Measurements from ENCODE around the gene NCBP3. TPM values are rescaled to one million over a fixed set of nuclear protein-coding genes. Genes with fewer than 3 reads are reported as not detected.
A peak's percentile ranks its signal among the peaks of the same experiment; 100 is the strongest.

Gene NCBP3
- total RNA-seq, 4 donors from 2014 or later, result 24.8 to 41.6 (median 32.2) TPM

DNA sequence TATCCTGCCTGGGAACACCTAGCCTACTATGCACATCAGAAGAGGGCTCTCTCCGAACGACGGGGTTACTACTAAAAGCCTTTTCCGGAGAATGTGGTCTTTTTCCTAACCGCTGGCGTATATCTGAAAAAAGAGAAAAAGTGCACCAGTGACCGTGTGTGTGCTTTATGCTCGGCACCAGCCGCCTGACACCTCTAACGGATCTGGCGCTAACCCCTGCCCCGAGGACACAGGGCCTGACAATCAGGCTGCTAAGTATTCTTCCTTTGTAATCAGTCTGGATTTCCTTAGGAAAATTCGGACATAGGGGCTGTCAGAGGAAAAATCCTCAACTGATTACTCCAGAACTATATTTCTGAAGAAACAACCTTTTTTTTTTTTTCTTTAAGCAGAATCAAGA is 31.7 kb downstream of the NCBP3 start:
- Histone ChIP-seq H3K4me1 (no peaks in the 10 kb centered on the region), H3K9me3 (no peaks in the 10 kb centered on the region), H3K4me3 (no peak overlapping the region), H3K36me3 (peaks cover 0 to 100% (median 0%) of the 10 kb centered on the region in 3 donors), H3K27ac (no peak overlapping the region), H3K27me3 (no peaks in the 10 kb centered on the region)
- no peak for DNase-seq
- TF ChIP-seq POLR2A (IDR thresholded peaks at IDR 0.05), result no peak
- TF ChIP-seq, protein P1, sequence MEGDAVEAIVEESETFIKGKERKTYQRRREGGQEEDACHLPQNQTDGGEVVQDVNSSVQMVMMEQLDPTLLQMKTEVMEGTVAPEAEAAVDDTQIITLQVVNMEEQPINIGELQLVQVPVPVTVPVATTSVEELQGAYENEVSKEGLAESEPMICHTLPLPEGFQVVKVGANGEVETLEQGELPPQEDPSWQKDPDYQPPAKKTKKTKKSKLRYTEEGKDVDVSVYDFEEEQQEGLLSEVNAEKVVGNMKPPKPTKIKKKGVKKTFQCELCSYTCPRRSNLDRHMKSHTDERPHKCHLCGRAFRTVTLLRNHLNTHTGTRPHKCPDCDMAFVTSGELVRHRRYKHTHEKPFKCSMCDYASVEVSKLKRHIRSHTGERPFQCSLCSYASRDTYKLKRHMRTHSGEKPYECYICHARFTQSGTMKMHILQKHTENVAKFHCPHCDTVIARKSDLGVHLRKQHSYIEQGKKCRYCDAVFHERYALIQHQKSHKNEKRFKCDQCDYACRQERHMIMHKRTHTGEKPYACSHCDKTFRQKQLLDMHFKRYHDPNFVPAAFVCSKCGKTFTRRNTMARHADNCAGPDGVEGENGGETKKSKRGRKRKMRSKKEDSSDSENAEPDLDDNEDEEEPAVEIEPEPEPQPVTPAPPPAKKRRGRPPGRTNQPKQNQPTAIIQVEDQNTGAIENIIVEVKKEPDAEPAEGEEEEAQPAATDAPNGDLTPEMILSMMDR (IDR thresholded peaks at IDR 0.05), result no peak

DNA sequence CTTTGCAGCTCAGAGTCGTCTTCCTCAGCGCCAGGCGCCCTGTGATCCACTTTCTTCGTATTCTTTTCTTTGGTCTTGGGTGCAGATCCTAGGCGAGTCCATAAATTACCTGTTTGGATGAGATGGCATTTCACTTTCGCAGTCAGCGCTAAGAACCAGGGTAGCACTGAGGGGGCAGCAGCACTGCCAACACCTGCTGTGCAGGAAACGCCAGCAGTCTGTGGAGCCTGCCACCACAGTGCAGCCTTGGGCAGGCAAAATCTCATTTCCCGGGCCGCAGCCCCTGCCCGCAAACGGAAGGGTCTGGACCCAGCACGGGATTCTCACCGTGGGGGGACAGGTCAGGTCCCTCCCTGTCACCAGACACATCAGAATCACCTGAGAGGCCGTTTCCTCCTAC is 32.9 kb downstream of the NCBP3 start:
- H3K4me3 ChIP-seq, result no peak overlapping the region
- TF ChIP-seq, protein P1 (IDR thresholded peaks at IDR 0.05), result no peak
- TF ChIP-seq POLR2A (IDR thresholded peaks at IDR 0.05), result no peak
- H3K27ac ChIP-seq, result no peak overlapping the region
- no peaks in the 10 kb centered on the region for H3K9me3 ChIP-seq
- H3K36me3 ChIP-seq, result peaks cover 0 to 100% (median 0%) of the 10 kb centered on the region in 3 donors
- H3K27me3 ChIP-seq, result no peaks in the 10 kb centered on the region
- no peak for DNase-seq
- no peaks in the 10 kb centered on the region for H3K4me1 ChIP-seq

DNA sequence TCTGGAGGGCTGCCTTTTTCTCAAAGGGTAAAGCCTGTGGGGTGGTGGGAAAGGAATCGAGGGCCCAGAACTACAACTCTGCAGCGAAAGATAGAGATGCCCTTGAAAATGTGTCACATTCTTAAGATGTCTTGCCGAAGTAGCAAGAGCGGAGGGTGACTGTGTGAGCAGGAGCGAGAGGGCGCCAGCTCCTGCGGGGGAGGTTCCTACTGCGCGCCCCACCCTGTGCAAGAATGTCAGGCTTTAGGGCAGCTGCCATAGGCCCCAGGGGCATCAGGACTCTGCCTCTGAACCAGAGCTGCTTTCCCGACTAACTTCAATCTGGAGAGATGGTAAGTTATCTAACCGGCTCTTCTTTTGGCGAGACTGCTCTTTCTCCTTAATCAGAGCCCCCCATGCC is 33.3 kb downstream of the NCBP3 start:
- Histone ChIP-seq H3K4me3 (no peak overlapping the region), H3K27ac (no peak overlapping the region), H3K9me3 (no peaks in the 10 kb centered on the region), H3K36me3 (peaks cover 0 to 100% (median 0%) of the 10 kb centered on the region in 3 donors), H3K27me3 (no peaks in the 10 kb centered on the region), H3K4me1 (no peaks in the 10 kb centered on the region)
- no peak for TF ChIP-seq POLR2A (IDR thresholded peaks at IDR 0.05)
- TF ChIP-seq, protein P1 (IDR thresholded peaks at IDR 0.05), result no peak
- DNase-seq, result no peak

DNA sequence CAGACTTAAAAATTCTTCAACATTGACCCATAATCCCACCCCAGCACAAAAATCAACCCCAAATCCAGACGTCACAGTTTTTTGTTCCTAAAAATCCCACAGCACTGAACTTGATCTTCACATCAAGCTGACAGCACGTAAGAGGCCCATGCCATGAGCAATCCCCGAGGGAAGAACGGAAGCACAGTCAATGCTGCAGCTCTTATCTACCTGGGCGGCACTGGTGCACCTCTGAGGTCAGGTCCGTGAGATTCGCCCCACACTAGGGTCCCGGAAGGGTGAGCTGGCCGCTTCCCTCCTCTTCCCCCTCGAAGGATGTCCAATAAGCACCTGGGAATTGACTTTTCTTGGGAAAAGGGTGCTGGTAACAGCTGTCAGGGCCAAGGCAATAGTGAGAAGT is 33.8 kb downstream of the NCBP3 start:
- H3K4me1 ChIP-seq, result no peaks in the 10 kb centered on the region
- H3K9me3 ChIP-seq, result no peaks in the 10 kb centered on the region
- H3K27me3 ChIP-seq, result no peaks in the 10 kb centered on the region
- H3K36me3 ChIP-seq, result peaks cover 0 to 100% (median 0%) of the 10 kb centered on the region in 3 donors
- no peak overlapping the region for H3K27ac ChIP-seq
- TF ChIP-seq, protein P1 (IDR thresholded peaks at IDR 0.05), result no peak
- TF ChIP-seq POLR2A (IDR thresholded peaks at IDR 0.05), result no peak
- H3K4me3 ChIP-seq, result no peak overlapping the region
- DNase-seq, result no peak

DNA sequence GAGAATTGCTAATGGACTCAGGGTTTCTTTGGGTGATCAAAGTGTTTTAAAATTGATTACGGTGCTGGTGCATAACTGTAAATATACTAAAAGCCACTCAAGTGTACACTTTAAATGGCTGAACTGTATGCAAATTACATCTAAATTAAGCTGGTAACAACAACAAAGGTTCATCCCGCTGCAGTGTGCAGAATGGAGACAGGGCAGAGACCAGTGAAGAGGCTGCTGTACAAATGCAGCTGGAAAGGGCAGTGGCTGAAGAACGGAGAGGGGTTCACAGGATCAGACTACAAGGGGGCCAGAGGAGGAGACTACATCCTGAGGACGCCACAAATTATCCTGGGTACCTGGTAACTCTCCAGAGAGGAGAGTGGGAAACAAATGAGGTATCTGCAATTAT is 36.0 kb downstream of the NCBP3 start:
- H3K27ac ChIP-seq, result peak overlapping the region in 1 of 4 donors; percentile 33
- H3K36me3 ChIP-seq, result peaks cover 0 to 84% (median 0%) of the 10 kb centered on the region in 3 donors
- DNase-seq, result no peak
- H3K9me3 ChIP-seq, result no peaks in the 10 kb centered on the region
- TF ChIP-seq, protein P1 (IDR thresholded peaks at IDR 0.05), result no peak
- TF ChIP-seq POLR2A (IDR thresholded peaks at IDR 0.05), result no peak
- no peak overlapping the region for H3K4me3 ChIP-seq
- no peaks in the 10 kb centered on the region for H3K4me1 ChIP-seq
- no peaks in the 10 kb centered on the region for H3K27me3 ChIP-seq

DNA sequence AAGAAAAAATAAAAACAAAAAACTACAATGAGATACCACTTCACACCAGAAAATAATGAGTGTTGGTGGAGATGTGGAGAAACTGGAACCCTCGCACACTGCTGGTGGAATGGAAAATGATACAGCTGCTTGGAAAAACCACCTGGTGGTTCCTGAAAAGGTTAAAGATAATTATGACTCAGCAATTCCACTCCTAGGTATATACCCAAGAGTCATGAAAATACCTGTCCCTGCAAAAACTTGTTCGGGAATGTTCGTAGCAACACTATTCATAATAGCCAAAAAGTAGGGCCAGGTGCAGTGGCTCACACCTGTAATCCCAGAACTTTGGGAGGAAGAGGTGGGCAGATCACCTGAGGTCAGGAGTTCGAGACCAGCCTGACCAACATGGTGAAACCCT is 36.9 kb downstream of the NCBP3 start:
- no peak for DNase-seq
- Histone ChIP-seq H3K27ac (no peak overlapping the region), H3K9me3 (no peaks in the 10 kb centered on the region), H3K27me3 (no peaks in the 10 kb centered on the region), H3K4me1 (peaks cover 0 to 7% (median 3%) of the 10 kb centered on the region in 4 donors), H3K36me3 (peaks cover 0 to 75% (median 0%) of the 10 kb centered on the region in 3 donors), H3K4me3 (no peak overlapping the region)
- TF ChIP-seq POLR2A (IDR thresholded peaks at IDR 0.05), result no peak
- TF ChIP-seq, protein P1 (IDR thresholded peaks at IDR 0.05), result no peak

Measured in Peyer's patch (tissue), 4 donors.